ENCODE data around the gene SELENOO. TPM values are rescaled to one million over a fixed set of nuclear protein-coding genes. Genes with fewer than 3 reads are reported as not detected.
A peak's percentile ranks its signal among the peaks of the same experiment; 100 is the strongest.

SELENOO gene
- total RNA-seq, 1 donor from 2014 or later: 17.6 TPM

GRCh38 chr22:50207383-50208140 lies 6.8 kb downstream of the SELENOO start:
- no peak for TF ChIP-seq CTCF (IDR thresholded peaks at IDR 0.05)
- Histone ChIP-seq H3K36me3 (peaks cover 58% of the 10 kb centered on the region), H3K4me1 (peaks cover 10% of the 10 kb centered on the region)

GRCh38 chr22:50208430-50208938 lies 7.7 kb downstream of the SELENOO start:
- no peak for ATAC-seq
- Histone ChIP-seq H3K9me3 (no peaks in the 10 kb centered on the region), H3K36me3 (peaks cover 66% of the 10 kb centered on the region), H3K4me1 (peaks cover 9% of the 10 kb centered on the region), H3K27ac (no peak overlapping the region), H3K4me3 (no peak overlapping the region), H3K27me3 (no peaks in the 10 kb centered on the region)
- DNase-seq: no peak
- TF ChIP-seq CTCF (IDR thresholded peaks at IDR 0.05): no peak
- intact Hi-C loops (cut with DNase I): no loop called here

More at GRCh38 chr22:50207383-50208140, 6.8 kb downstream of the SELENOO start:
- ATAC-seq (peak; percentile 3), DNase-seq (no peak)
- H3K9me3 ChIP-seq: no peaks in the 10 kb centered on the region
- H3K27ac ChIP-seq: no peak overlapping the region
- H3K27me3 ChIP-seq: no peaks in the 10 kb centered on the region
- intact Hi-C loops (cut with DNase I): no loop called here
- no peak overlapping the region for H3K4me3 ChIP-seq

- peaks cover 74% of the 10 kb centered on the region for H3K36me3 ChIP-seq
- intact Hi-C loops (cut with DNase I): no loop called here
- no peak overlapping the region for H3K27ac ChIP-seq
- ATAC-seq (peak; percentile 1), DNase-seq (no peak)
- no peaks in the 10 kb centered on the region for H3K9me3 ChIP-seq
- no peak for TF ChIP-seq CTCF (IDR thresholded peaks at IDR 0.05)
- H3K4me3 ChIP-seq: no peak overlapping the region
- no peaks in the 10 kb centered on the region for H3K27me3 ChIP-seq
- peaks cover 9% of the 10 kb centered on the region for H3K4me1 ChIP-seq
These were observed 8.4 kb downstream of the SELENOO start for GRCh38 chr22:50208939-50209892.

GRCh38 chr22:50209893-50210292 lies 9.1 kb downstream of the SELENOO start:
- intact Hi-C loops (cut with DNase I): loop anchor here (10.0 kb wide), 1 partner anchor 65 kb away; no protein-coding TSS in a partner anchor
- ATAC-seq: peak; percentile 68
- Histone ChIP-seq H3K27ac (no peak overlapping the region), H3K9me3 (no peaks in the 10 kb centered on the region), H3K36me3 (peaks cover 80% of the 10 kb centered on the region), H3K4me1 (peaks cover 9% of the 10 kb centered on the region), H3K4me3 (no peak overlapping the region), H3K27me3 (no peaks in the 10 kb centered on the region)
- DNase-seq: peak; percentile 81
- TF ChIP-seq CTCF (IDR thresholded peaks at IDR 0.05): peak; percentile 83

GRCh38 chr22:50210378-50211139 lies 9.7 kb downstream of the SELENOO start:
- peaks cover 86% of the 10 kb centered on the region for H3K36me3 ChIP-seq
- intact Hi-C loops (cut with DNase I): loop anchor here (10.0 kb wide), 1 partner anchor 66 kb away; no protein-coding TSS in a partner anchor
- no peaks in the 10 kb centered on the region for H3K9me3 ChIP-seq
- H3K4me3 ChIP-seq: no peak overlapping the region
- DNase-seq: no peak
- no peak for TF ChIP-seq CTCF (IDR thresholded peaks at IDR 0.05)
- H3K4me1 ChIP-seq: peaks cover 9% of the 10 kb centered on the region
- H3K27ac ChIP-seq: no peak overlapping the region
- ATAC-seq: no peak
- H3K27me3 ChIP-seq: no peaks in the 10 kb centered on the region

Data from upper lobe of right lung (tissue), 1 donor.